GM21390 (cell line): ENCODE data around the gene GBX1.

Source experiments
- ATAC-seq: cut with Tn5 transposase; IDR thresholded peaks from one replicate; pipeline ENCODE4 v1.9.1; 2021; ENCODE audit not compliant: unreplicated experiment

The GBX1 gene

DNA sequence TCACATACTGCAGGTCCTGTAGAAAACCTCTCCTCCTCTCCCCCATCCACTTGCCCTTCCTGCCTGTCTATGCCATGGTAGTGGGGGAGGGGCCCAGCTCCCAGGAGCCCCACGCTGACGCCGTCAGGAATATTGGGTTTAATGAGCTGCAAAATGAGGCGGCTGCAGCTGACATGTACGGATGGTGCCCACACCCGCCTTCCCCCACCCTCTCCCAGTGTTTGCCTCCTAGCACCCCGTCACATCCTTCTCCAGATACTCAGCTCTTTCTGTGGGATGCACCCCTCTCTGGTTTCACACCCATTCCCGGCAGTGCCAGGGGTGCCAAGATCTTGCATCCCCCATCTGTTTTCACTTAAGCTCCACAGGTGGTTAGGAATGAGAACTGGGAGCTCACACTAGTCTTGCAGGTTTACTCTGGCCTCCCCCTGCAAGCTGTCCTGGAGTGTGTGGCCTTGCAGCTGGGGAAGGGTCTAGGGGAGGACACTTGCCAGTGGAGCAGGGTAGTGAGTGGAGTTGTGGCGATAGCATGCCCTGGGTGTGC is 26.1 kb downstream of the GBX1 start:
- no peak for ATAC-seq

- no peak for ATAC-seq
Observed at GRCh38 chr7:151140826-151141225, 26.7 kb downstream of the GBX1 start.

- no peak for ATAC-seq
Observed at GRCh38 chr7:151139791-151140190, 27.7 kb downstream of the GBX1 start.

GRCh38 chr7:151139071-151139790 is 28.3 kb downstream of the GBX1 start:
- no peak for ATAC-seq

DNA sequence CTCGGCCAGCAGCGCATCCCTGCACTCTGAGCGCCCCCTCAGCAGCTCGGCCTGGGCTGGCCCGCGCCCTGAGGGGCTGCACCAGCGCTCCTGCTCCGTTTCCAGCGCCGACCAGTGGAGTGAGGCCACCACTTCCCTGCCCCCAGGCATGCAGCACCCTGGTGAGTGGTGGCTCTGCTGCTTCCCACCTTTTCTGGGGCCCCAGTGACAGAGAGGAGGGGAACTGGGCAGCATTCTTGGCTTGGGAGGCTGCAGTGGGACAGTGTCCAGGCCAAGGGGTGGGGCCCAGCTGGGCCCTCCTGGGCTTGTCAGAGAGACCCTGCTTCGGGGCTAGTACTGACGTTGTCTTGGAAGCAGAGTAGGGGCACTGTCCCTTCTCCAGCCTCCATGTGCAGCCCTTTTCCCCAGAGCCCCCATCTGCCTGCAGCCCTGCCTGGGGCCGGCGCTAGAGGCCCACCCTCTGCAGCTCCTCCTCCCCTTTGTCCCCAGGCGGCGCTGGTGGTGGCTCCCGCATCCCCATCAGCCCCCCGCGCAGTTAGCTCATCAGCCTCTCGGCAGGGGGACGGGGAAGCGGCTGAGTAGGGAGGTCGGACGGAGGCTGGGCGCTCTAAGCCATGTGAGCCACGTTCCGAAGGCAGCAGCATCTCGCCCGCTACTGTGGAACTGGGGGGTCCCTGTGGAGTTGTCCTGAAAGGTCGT is 29.2 kb downstream of the GBX1 start:
- no peak for ATAC-seq

DNA sequence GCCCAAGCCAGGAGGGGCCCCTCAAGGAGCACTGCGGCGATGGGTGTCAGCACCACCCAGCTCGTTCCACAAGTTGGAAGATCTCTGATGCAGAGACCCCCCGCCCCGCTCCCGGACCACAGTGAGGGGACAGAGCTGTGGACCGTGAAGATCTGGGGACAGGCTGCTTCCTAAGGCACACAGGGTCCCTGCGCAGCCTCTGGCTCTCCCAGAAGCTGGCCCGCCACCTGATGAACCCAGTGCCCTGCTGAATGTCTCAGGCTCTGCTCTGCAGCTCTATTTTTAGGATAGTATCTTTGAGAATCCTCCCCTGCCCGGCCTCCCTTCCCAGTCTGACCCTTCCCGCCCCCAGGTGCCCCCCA is 29.7 kb downstream of the GBX1 start:
- no peak for ATAC-seq

- ATAC-seq: no peak
Observed at GRCh38 chr7:151137076-151137675, 30.3 kb downstream of the GBX1 start.

- no peak for ATAC-seq
Observed at GRCh38 chr7:151135866-151136843, 31.3 kb downstream of the GBX1 start.

- no peak for ATAC-seq
Observed at GRCh38 chr7:151135525-151135845, 32.0 kb downstream of the GBX1 start.

DNA sequence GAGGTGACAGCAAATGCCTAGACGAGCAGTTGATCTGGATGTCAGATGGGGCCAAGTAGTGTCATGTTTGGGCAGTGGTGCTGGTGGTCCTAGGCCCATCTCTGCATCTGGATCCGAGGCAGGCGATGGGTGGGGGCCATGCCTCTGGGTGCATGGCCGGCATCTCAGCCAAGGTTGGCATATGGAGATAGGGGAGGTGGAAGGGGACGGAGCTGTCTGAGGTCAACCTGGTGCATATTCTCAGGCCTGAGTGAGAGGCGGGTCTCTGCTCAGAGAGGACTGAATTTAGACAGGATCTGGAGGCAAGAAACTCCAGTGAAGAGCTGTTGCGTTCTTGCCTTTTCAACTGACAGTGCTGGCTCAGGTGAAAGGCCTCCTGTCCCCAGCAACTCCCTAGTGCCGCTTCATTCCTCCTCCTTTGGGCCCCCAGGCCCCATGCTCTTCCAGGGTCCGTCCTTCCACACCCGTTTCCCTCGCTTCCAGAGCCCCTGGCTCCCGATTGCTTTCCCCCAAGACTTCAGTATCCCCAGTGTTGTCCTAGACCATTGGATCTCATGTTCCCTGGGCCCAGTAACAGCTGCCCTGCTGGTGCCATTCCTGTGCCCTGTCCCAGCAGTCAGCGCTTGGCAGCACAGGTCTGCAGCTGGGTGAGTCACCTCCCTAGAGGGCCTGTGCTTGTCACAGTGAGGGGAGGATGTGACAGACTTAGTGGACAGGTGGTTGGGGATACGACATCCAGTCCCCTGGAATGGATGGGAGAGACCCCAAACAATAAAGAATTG is 32.6 kb downstream of the GBX1 start:
- ATAC-seq: no peak

DNA sequence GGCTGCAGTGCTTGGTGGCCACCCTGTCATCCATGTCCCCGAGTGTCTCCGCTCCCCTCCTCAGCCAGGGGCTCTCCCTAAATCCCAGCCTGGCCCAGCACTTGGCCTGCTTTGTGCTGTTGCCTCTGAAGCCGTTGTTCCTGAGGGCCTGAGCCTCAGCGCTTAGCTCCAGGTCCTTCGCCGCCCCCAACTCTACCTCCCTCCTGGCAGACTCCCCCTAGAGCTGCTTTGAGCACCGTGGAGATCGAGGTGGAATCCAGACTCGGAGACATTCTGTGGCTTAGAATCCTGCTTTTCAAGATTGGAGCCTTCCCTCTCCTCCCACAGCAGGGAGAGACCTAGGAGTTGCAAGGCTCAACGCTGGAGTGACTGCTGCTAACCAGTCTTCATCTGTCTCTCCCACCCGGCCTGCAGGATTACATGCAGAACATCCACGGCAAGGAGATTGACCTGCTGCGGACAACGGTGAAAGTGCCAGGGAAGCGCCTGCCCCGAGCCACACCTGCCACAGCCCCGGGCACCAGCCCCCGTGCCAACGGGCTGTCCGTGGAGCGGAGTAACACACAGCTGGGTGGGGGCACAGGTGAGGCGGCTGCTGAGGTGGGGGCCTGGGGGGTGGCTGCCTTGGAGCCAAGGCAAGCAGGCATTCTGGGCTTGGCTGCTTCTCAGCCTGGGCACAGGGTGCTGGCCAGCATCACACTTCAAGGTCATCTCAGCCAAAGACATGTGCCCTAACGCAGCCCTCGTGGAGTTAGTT is 33.3 kb downstream of the GBX1 start:
- ATAC-seq: no peak

DNA sequence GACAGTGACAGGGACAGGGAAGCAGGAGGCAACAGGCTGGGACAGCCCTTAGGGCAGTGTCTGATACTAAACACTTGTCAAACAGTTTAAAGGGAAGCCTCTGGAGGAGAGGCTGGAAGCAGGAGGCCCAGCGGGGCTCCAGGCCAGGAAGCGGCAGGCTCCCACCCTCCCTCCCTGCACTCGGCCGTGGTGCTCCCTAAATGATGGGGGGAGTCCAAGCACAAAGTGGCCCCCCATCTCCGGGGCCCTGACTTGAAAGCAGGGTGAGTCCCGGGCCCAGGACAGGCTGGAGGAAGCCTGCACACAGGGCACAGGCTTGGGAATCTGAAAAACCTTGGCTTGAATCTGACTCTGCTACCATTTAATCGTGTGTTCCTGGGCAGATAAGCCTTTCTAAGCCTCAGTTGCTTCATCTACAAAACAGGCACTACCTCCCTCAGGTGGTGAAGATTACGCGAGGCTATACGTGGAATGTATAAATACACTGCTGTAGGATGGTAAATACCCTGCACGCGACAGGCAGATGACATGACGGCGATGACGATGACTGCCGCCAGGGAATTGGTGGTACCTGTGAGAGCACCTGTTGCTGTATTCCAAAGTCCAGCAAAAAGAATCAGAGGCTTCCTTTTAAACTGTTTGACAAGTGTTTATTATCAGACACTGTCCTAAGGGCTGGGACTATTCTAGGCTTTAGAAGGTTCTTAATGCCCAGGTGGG is 34.1 kb downstream of the GBX1 start:
- ATAC-seq: no peak

- no peak for ATAC-seq
Observed at GRCh38 chr7:151132461-151133205, 34.9 kb downstream of the GBX1 start.

- no peak for ATAC-seq
Observed at GRCh38 chr7:151131592-151132293, 35.8 kb downstream of the GBX1 start.

- ATAC-seq: no peak
Observed at GRCh38 chr7:151131224-151131591, 36.3 kb downstream of the GBX1 start.

GRCh38 chr7:151130741-151131157 is 36.7 kb downstream of the GBX1 start:
- no peak for ATAC-seq

GRCh38 chr7:151129960-151130591 is 37.4 kb downstream of the GBX1 start:
- no peak for ATAC-seq
